SU-DHL-6 (cell line): Measurements from ENCODE around the gene PCDHGA4.

ENCODE experiments used
- H2AFZ ChIP-seq: fragments of 200-600 bp; sonication (generic); 2 replicates; pipeline ENCODE4 v1.6.1; 2014; ENCODE audit warnings: low read depth, mild to moderate bottlenecking, moderate library complexity, mixed read lengths, antibody characterized with exemption, low read length; ENCODE audit not compliant: severe bottlenecking
- H3F3A ChIP-seq: fragments of 200-600 bp; shearing (Covaris generic); 2 replicates; pipeline ENCODE4 v1.6.0; 2016; ENCODE audit warnings: antibody characterized with exemption, mild to moderate bottlenecking; ENCODE audit not compliant: insufficient read depth
- H3K27ac ChIP-seq: fragments of 200-600 bp; sonication (generic); 2 replicates; pipeline ENCODE4 v1.5.1; 2016; ENCODE audit warnings: low read depth, mild to moderate bottlenecking, low read length, moderate library complexity, mixed read lengths
- H3K27me3 ChIP-seq: fragments of 200-600 bp; sonication (generic), shearing (Covaris generic); 2 replicates; pipeline ENCODE4 v1.6.0; 2014; ENCODE audit warnings: mild to moderate bottlenecking, low read length
- H3K36me3 ChIP-seq: fragments of 200-600 bp; sonication (generic); 2 replicates; pipeline ENCODE4 v1.6.1; 2014; ENCODE audit warnings: mild to moderate bottlenecking, low read length, mixed read lengths
- H3K4me2 ChIP-seq: fragments of 300-600, 200-600 bp; shearing (Covaris generic), sonication (generic); 2 replicates; pipeline ENCODE4 v1.6.0; 2014; ENCODE audit warnings: low read length, low read depth, mild to moderate bottlenecking; ENCODE audit not compliant: poor library complexity, severe bottlenecking
- H3K4me3 ChIP-seq: fragments of 200-600 bp; sonication (generic); 2 replicates; pipeline ENCODE4 v1.5.1; 2014; ENCODE audit warnings: antibody characterized with exemption, low read length, mild to moderate bottlenecking, mixed read lengths; ENCODE audit not compliant: insufficient read depth, poor library complexity, severe bottlenecking
- H3K79me2 ChIP-seq: fragments of 200-600 bp; sonication (generic); 2 replicates; pipeline ENCODE4 v1.6.1; 2014; ENCODE audit warnings: mild to moderate bottlenecking, low read length, moderate library complexity; ENCODE audit not compliant: insufficient read depth
- H3K9ac ChIP-seq: fragments of 200-600 bp; sonication (generic); 2 replicates; pipeline ENCODE4 v1.7.0; 2014; ENCODE audit warnings: mild to moderate bottlenecking, low read length
- H3K9me2 ChIP-seq: fragments of 200-600 bp; sonication (generic); replicated peaks from 2 replicates; pipeline ENCODE4 v1.6.1; 2014; ENCODE audit warnings: low read length; ENCODE audit not compliant: insufficient read depth
- H3K9me3 ChIP-seq: fragments of 200-600 bp; sonication (generic); 2 replicates; pipeline ENCODE4 v1.6.1; 2014; ENCODE audit warnings: low read length, mixed read lengths; ENCODE audit not compliant: insufficient read depth
- H4K20me1 ChIP-seq: fragments of 200-600 bp; sonication (generic); 2 replicates; pipeline ENCODE4 v1.6.1; 2014; ENCODE audit warnings: low read depth, mild to moderate bottlenecking, antibody characterized with exemption, low read length, moderate library complexity, mixed read lengths
- CTCF ChIP-seq: fragments of 200-600 bp; sonication (generic); IDR thresholded peaks from one replicate; pipeline ENCODE4 v1.5.1; 2017; ENCODE audit warnings: antibody characterized with exemption, mild to moderate bottlenecking, low read length, moderate library complexity; ENCODE audit not compliant: insufficient read depth, poor library complexity, severe bottlenecking
- EZH2phosphoT487 ChIP-seq: fragments of 200-600 bp; sonication (generic), shearing (Covaris generic); conservative IDR thresholded peaks from 2 replicates; pipeline ENCODE4 v1.6.1; 2018; ENCODE audit warnings: mild to moderate bottlenecking, antibody characterized with exemption, low read length, moderate library complexity, mixed read lengths

Gene PCDHGA4

GRCh38 chr5:141398608-141399007 is 43.8 kb downstream of the PCDHGA4 start:
- Histone ChIP-seq H3K27me3 (no peaks in the 10 kb centered on the region), H3F3A (no peaks in the 10 kb centered on the region; the same call in 1 of the 2 replicates), H3K4me2 (no peak overlapping the region), H4K20me1 (no peaks in the 10 kb centered on the region), H3K4me3 (no peak overlapping the region), H3K79me2 (no peaks in the 10 kb centered on the region), H3K9ac (no peak overlapping the region), H2AFZ (no peak overlapping the region), H3K27ac (no peak overlapping the region), H3K9me2 (no peaks in the 10 kb centered on the region), H3K9me3 (peaks cover 23% of the 10 kb centered on the region; the same call in 1 of the 2 replicates), H3K36me3 (peaks cover 10% of the 10 kb centered on the region; the same call in 1 of the 2 replicates)
- TF ChIP-seq CTCF = no peak
- TF ChIP-seq EZH2phosphoT487 = no peak

- H4K20me1 ChIP-seq = no peaks in the 10 kb centered on the region
- H3K9ac ChIP-seq = no peak overlapping the region
- no peak overlapping the region for H3K4me2 ChIP-seq
- no peak overlapping the region for H3K27ac ChIP-seq
- no peak overlapping the region for H2AFZ ChIP-seq
- H3K79me2 ChIP-seq = no peaks in the 10 kb centered on the region; the same call in 1 of the 2 replicates
- no peak for TF ChIP-seq EZH2phosphoT487
- TF ChIP-seq CTCF = no peak
- H3K9me2 ChIP-seq = no peaks in the 10 kb centered on the region
- no peak overlapping the region for H3K4me3 ChIP-seq
- H3K9me3 ChIP-seq = peaks cover 23% of the 10 kb centered on the region; the same call in 1 of the 2 replicates
- no peaks in the 10 kb centered on the region; the same call in 1 of the 2 replicates for H3F3A ChIP-seq
- H3K36me3 ChIP-seq = peaks cover 10% of the 10 kb centered on the region; the same call in 1 of the 2 replicates
- H3K27me3 ChIP-seq = no peaks in the 10 kb centered on the region
Observed at GRCh38 chr5:141399555-141400258, 44.9 kb downstream of the PCDHGA4 start.

- no peak within 1 kb of the TSS for H3K4me2 ChIP-seq
Observed at GRCh38 chr5:141402553-141403243, 47.9 kb downstream of the PCDHGA4 start, which contains the start of gene PCDHGA9. Gene PCDHGA9, plus strand, starts transcription at chr5:141402778. Its CDS starts 175 bp downstream, at chr5:141402953.

More at GRCh38 chr5:141402553-141403243, 47.9 kb downstream of the PCDHGA4 start, which contains the start of gene PCDHGA9:
- Histone ChIP-seq H3K27ac (no peak within 1 kb of the TSS), H4K20me1 (no peaks in the 10 kb centered on the region), H3K4me3 (no peak within 1 kb of the TSS), H3K9me2 (no peaks in the 10 kb centered on the region), H3K36me3 (peaks cover 22% of the 10 kb centered on the region), H3K9me3 (peaks cover 32% of the 10 kb centered on the region; the same call in 1 of the 2 replicates), H3K27me3 (no peaks in the 10 kb centered on the region), H3K9ac (no peak within 1 kb of the TSS), H3K79me2 (no peaks in the 10 kb centered on the region; the same call in 1 of the 2 replicates), H3F3A (no peaks in the 10 kb centered on the region), H2AFZ (no peak within 1 kb of the TSS)
- TF ChIP-seq EZH2phosphoT487 (no peak), CTCF (no peak)
